ENCODE measurements around the gene ECM2.
"Not testable (repeated sequence)": the region's sequence is repeated elsewhere in the genome, so short reads cannot be mapped to it uniquely, and the experiment has no call there.

Gene ECM2

GRCh38 chr9:92535940-92536850 is at the start of gene ECM2:
ECM2 (minus strand) TSS chr9:92535990; CDS start chr9:92522866, 13,124 bp downstream.
- DNase-seq, result no peak

- no peak for DNase-seq
Measured at GRCh38 chr9:92576175-92576574, 40.4 kb upstream of the ECM2 start.

- DNase-seq, result not testable (repeated sequence)
Measured at GRCh38 chr9:92573612-92574011, 37.8 kb upstream of the ECM2 start.

GRCh38 chr9:92571871-92572270 is 36.1 kb upstream of the ECM2 start:
- not testable (repeated sequence) for DNase-seq

GRCh38 chr9:92564982-92565381 is 29.2 kb upstream of the ECM2 start:
- DNase-seq, result no peak

GRCh38 chr9:92564504-92564903 is 28.7 kb upstream of the ECM2 start:
- no peak for DNase-seq

- DNase-seq, result no peak
Measured at GRCh38 chr9:92563116-92564100, 27.6 kb upstream of the ECM2 start.

- DNase-seq, result no peak
Measured at GRCh38 chr9:92562461-92562967, 26.7 kb upstream of the ECM2 start.

GRCh38 chr9:92561374-92562330 is 25.9 kb upstream of the ECM2 start:
- no peak for DNase-seq

GRCh38 chr9:92558612-92559374 is 23.0 kb upstream of the ECM2 start:
- no peak for DNase-seq

- DNase-seq, result no peak
Measured at GRCh38 chr9:92550765-92551164, 15.0 kb upstream of the ECM2 start.

GRCh38 chr9:92547356-92547755 is 11.6 kb upstream of the ECM2 start:
- DNase-seq, result no peak

- no peak for DNase-seq
Measured at GRCh38 chr9:92545002-92545510, 9.3 kb upstream of the ECM2 start.

- no peak for DNase-seq
Measured at GRCh38 chr9:92543972-92544371, 8.2 kb upstream of the ECM2 start.

- DNase-seq, result no peak
Measured at GRCh38 chr9:92538541-92538940, 2.8 kb upstream of the ECM2 start.

GRCh38 chr9:92534674-92535073 is 1.1 kb downstream of the ECM2 start:
- no peak for DNase-seq

- no peak for DNase-seq
Measured at GRCh38 chr9:92534204-92534603, 1.6 kb downstream of the ECM2 start.

- no peak for DNase-seq
Measured at GRCh38 chr9:92530893-92531292, 4.9 kb downstream of the ECM2 start.

- DNase-seq, result no peak
Measured at GRCh38 chr9:92529124-92529523, 6.7 kb downstream of the ECM2 start.

GRCh38 chr9:92528522-92528849 is 7.3 kb downstream of the ECM2 start:
- DNase-seq, result no peak

- DNase-seq, result no peak
Measured at GRCh38 chr9:92527832-92528521, 7.8 kb downstream of the ECM2 start.
